ENCODE results near the gene CDKAL1. TPM values are rescaled to one million over a fixed set of nuclear protein-coding genes. Genes with fewer than 3 reads are reported as not detected.
"Not testable (repeated sequence)": the region's sequence is repeated elsewhere in the genome, so short reads cannot be mapped to it uniquely, and the experiment has no call there.

The CDKAL1 gene
- total and polyA plus RNA-seq, 10 of the 15 experiments (the other 5 are each of a cell fraction or from before 2014, with no cell fraction given): 10.7 to 26.9 (median 17.3) TPM

GRCh38 chr6:20729086-20729485, 194.8 kb downstream of the CDKAL1 start:
- Histone ChIP-seq H3K4me1 (ENCODE audit: control insufficient read depth, insufficient read depth, low read length) (peaks cover 4% of the 10 kb centered on the region; the same call in 1 of the 2 replicates), H3K4me2 (ENCODE audit: control insufficient read depth, insufficient read depth) (no peak overlapping the region), H3K9me3 (replicated peaks; ENCODE audit: control insufficient read depth, insufficient read depth, low read length) (no peaks in the 10 kb centered on the region), H3K36me3 (ENCODE audit: control insufficient read depth in 2 of 2, insufficient read depth in 2 of 2, low read length in 1 of 2) (no peaks in the 10 kb centered on the region), H2AFZ (ENCODE audit: control insufficient read depth, low read depth, low read length) (no peak overlapping the region), H3K79me2 (ENCODE audit: control insufficient read depth, insufficient read depth, low read length) (no peaks in the 10 kb centered on the region), H3K27ac (ENCODE audit: control insufficient read depth, insufficient read depth) (no peak overlapping the region), H3K4me3 (no peak overlapping the region), H3K9ac (ENCODE audit: control insufficient read depth, insufficient read depth, low read length) (no peak overlapping the region), H4K20me1 (ENCODE audit: control insufficient read depth, insufficient read depth) (no peaks in the 10 kb centered on the region), H3K27me3 (replicated peaks in 1 of 2; ENCODE audit: control insufficient read depth in 2 of 2, insufficient read depth in 2 of 2, low read length in 1 of 2) (no peaks in the 10 kb centered on the region)
- CTCF ChIA-PET: no interaction called here
- 100% methylated on average over 1 of the region's 1 CpG for WGBS (ENCODE audit: insufficient coverage, insufficient replicate concordance, low lambda C conversion rate, missing lambda C conversion rate)
- BruUV-seq (replicated peaks): no TSS peak
- TF ChIP-seq NFYA (IDR thresholded peaks at IDR 0.05; ENCODE audit: borderline replicate concordance, low read depth, low read length) (no peak), ZSCAN29 (IDR thresholded peaks at IDR 0.05) (no peak), NR2C2 (IDR thresholded peaks at IDR 0.05; ENCODE audit: borderline replicate concordance, control insufficient read depth, insufficient read length, low read depth) (no peak), ZBED1 (IDR thresholded peaks at IDR 0.05; ENCODE audit: borderline replicate concordance) (no peak), EZH2 (IDR thresholded peaks at IDR 0.05; ENCODE audit: borderline replicate concordance, control insufficient read depth, low read depth, low read length) (no peak), STAT3 (IDR thresholded peaks at IDR 0.05; ENCODE audit: low read depth, low read length) (no peak), ATF2 (IDR thresholded peaks at IDR 0.05; ENCODE audit: low read length) (no peak)
- in situ Hi-C loops (cut with MboI) (no loop called here), intact Hi-C loops (cut with micrococcal nuclease; ENCODE audit: unreplicated experiment) (no loop called here)
- ATAC-seq (no peak), DNase-seq (ENCODE audit: low read depth, low spot score) (no peak), FAIRE-seq (no peak)
- SMC1A ChIA-PET (ENCODE audit: uncharacterized antibody, unreplicated experiment): interaction anchor here (0.5 to 1.6 kb wide), 2 partner anchors 16 to 100 kb away, joined by 3 read pairs; no protein-coding TSS in a partner anchor
- POLR2A ChIA-PET: no interaction called here
- RAD21 ChIA-PET (ENCODE audit: unreplicated experiment): no interaction called here

- BruUV-seq (replicated peaks); H3K27ac ChIP-seq (ENCODE audit: control insufficient read depth, insufficient read depth); H3K27me3 ChIP-seq (replicated peaks in 1 of 2; ENCODE audit: control insufficient read depth in 2 of 2, insufficient read depth in 2 of 2, low read length in 1 of 2); H2AFZ ChIP-seq (ENCODE audit: control insufficient read depth, low read depth, low read length); H4K20me1 ChIP-seq (ENCODE audit: control insufficient read depth, insufficient read depth); H3K4me1 ChIP-seq (ENCODE audit: control insufficient read depth, insufficient read depth, low read length); RAD21 ChIA-PET (ENCODE audit: unreplicated experiment); DNase-seq (ENCODE audit: low read depth, low spot score); H3K36me3 ChIP-seq (ENCODE audit: control insufficient read depth in 2 of 2, insufficient read depth in 2 of 2, low read length in 1 of 2); H3K4me2 ChIP-seq (ENCODE audit: control insufficient read depth, insufficient read depth); H3K9ac ChIP-seq (ENCODE audit: control insufficient read depth, insufficient read depth, low read length); H3K4me3 ChIP-seq; H3K79me2 ChIP-seq (ENCODE audit: control insufficient read depth, insufficient read depth, low read length); FAIRE-seq; intact Hi-C loops (cut with micrococcal nuclease; ENCODE audit: unreplicated experiment); H3K9me3 ChIP-seq (replicated peaks; ENCODE audit: control insufficient read depth, insufficient read depth, low read length); ATAC-seq; in situ Hi-C loops (cut with MboI): not testable (repeated sequence)
- WGBS (ENCODE audit: insufficient coverage, insufficient replicate concordance, low lambda C conversion rate, missing lambda C conversion rate): 93% methylated on average over 8 of the region's 8 CpGs
- SMC1A ChIA-PET (ENCODE audit: uncharacterized antibody, unreplicated experiment): interaction anchor here (0.9 kb wide), 1 partner anchor 15 kb away, joined by 3 read pairs; no protein-coding TSS in a partner anchor
- POLR2A ChIA-PET: interaction anchor here (0.7 kb wide), 1 partner anchor 1176 kb away, joined by 5 read pairs; no protein-coding TSS in a partner anchor
- CTCF ChIA-PET: interaction anchor here (0.6 kb wide), 1 partner anchor 232 kb away, joined by 3 read pairs; no protein-coding TSS in a partner anchor
These were observed 198.1 kb downstream of the CDKAL1 start for GRCh38 chr6:20732362-20732761.
